HepG2 (cell line): ENCODE data around the gene SLC4A9. TPM values are rescaled to one million over a fixed set of nuclear protein-coding genes. Genes with fewer than 3 reads are reported as not detected.
A peak's percentile ranks its signal among the peaks of the same experiment; 100 is the strongest.

ENCODE experiments used
- BCL6 ChIP-seq: IDR thresholded peaks from 2 replicates; pipeline ENCODE4 v1.6.1; 2016; ENCODE audit warnings: missing genetic modification reagents, missing compliant biosample characterization
- CBX1 ChIP-seq: IDR thresholded peaks from one replicate; pipeline ENCODE4 v1.6.1; 2016; ENCODE audit warnings: antibody characterized with exemption, low read depth
- CENPBD1 ChIP-seq: sonication (generic); formaldehyde crosslinking; IDR thresholded peaks from 2 replicates; pipeline ENCODE4 v1.8.0; 2022; ENCODE audit warnings: missing genetic modification reagents, low read depth, mild to moderate bottlenecking, borderline replicate concordance
- EEA1 ChIP-seq: sonication (generic); formaldehyde crosslinking; IDR thresholded peaks from 2 replicates; pipeline ENCODE4 v1.5.1; 2020; ENCODE audit warnings: mild to moderate bottlenecking, missing genetic modification reagents, borderline replicate concordance
- GFI1 ChIP-seq: sonication (generic); formaldehyde crosslinking; IDR thresholded peaks from 2 replicates; pipeline ENCODE4 v1.5.0; 2020; ENCODE audit warnings: missing genetic modification reagents, mild to moderate bottlenecking, borderline replicate concordance
- HES4 ChIP-seq: sonication (generic); formaldehyde crosslinking; IDR thresholded peaks from 2 replicates; pipeline ENCODE4 v1.9.0; 2021; ENCODE audit warnings: mild to moderate bottlenecking, missing genetic modification reagents, borderline replicate concordance
- HNRNPLL ChIP-seq: fragments of 200-400 bp; formaldehyde crosslinking; IDR thresholded peaks from 2 replicates; pipeline ENCODE4 v1.6.1; 2017; ENCODE audit warnings: mild to moderate bottlenecking, low read depth, low read length; ENCODE audit not compliant: poor library complexity, severe bottlenecking
- HNRNPUL1 ChIP-seq: fragments of 200-400 bp; formaldehyde crosslinking; IDR thresholded peaks from 2 replicates; pipeline ENCODE4 v1.6.1; 2017; ENCODE audit warnings: low read depth, mild to moderate bottlenecking, low read length, moderate library complexity
- MTA1 ChIP-seq: sonication (generic); formaldehyde crosslinking; IDR thresholded peaks from 2 replicates; pipeline ENCODE4 v1.4.0; 2020; ENCODE audit warnings: missing genetic modification reagents, mild to moderate bottlenecking, borderline replicate concordance
- MTF1 ChIP-seq: sonication (generic); formaldehyde crosslinking; IDR thresholded peaks from 2 replicates; pipeline ENCODE4 v1.5.0; 2020; ENCODE audit warnings: missing genetic modification reagents
- NBN ChIP-seq: fragments of 450-650 bp; conservative IDR thresholded peaks from 2 replicates; pipeline ENCODE4 v1.6.1; 2017
- PITX1 ChIP-seq: sonication (generic); formaldehyde crosslinking; IDR thresholded peaks from 2 replicates; pipeline ENCODE4 v1.5.1; 2020; ENCODE audit warnings: mild to moderate bottlenecking, missing genetic modification reagents
- RBAK ChIP-seq: sonication (generic); formaldehyde crosslinking; IDR thresholded peaks from 2 replicates; pipeline ENCODE4 v1.5.1; 2020; ENCODE audit warnings: mild to moderate bottlenecking, missing genetic modification reagents
- SMAD1 ChIP-seq: sonication (generic); formaldehyde crosslinking; IDR thresholded peaks from 2 replicates; pipeline ENCODE4 v1.4.0; 2020; ENCODE audit warnings: missing genetic modification reagents, low read depth, mild to moderate bottlenecking, borderline replicate concordance
- SMC3 ChIP-seq: IDR thresholded peaks from 2 replicates; pipeline ENCODE4 v1.6.1; 2011; ENCODE audit warnings: low read length, improper control_type of control experiment
- SOX5 ChIP-seq: IDR thresholded peaks from 2 replicates; pipeline ENCODE4 v1.6.1; 2016; ENCODE audit warnings: borderline replicate concordance
- STAG1 ChIP-seq: sonication (generic); formaldehyde crosslinking; IDR thresholded peaks from 2 replicates; pipeline ENCODE4 v1.4.0; 2020; ENCODE audit warnings: missing genetic modification reagents
- TARDBP ChIP-seq: sonication (generic); formaldehyde crosslinking; IDR thresholded peaks from 2 replicates; pipeline ENCODE4 v1.8.0; 2022; ENCODE audit warnings: mild to moderate bottlenecking, missing genetic modification reagents
- TBX2 ChIP-seq: sonication (generic); formaldehyde crosslinking; IDR thresholded peaks from 2 replicates; pipeline ENCODE4 v1.5.0; 2020; ENCODE audit warnings: missing genetic modification reagents, mild to moderate bottlenecking, borderline replicate concordance
- YEATS2 ChIP-seq: sonication (generic); formaldehyde crosslinking; IDR thresholded peaks from 2 replicates; pipeline ENCODE4 v1.4.0; 2020; ENCODE audit warnings: missing genetic modification reagents, borderline replicate concordance
- ZBTB4 ChIP-seq: sonication (generic); formaldehyde crosslinking; IDR thresholded peaks from 2 replicates; pipeline ENCODE4 v1.4.0; 2020; ENCODE audit warnings: missing genetic modification reagents, mild to moderate bottlenecking, borderline replicate concordance
- ZNF136 ChIP-seq: sonication (generic); formaldehyde crosslinking; IDR thresholded peaks from 2 replicates; pipeline ENCODE4 v1.8.1; 2022; ENCODE audit warnings: low read depth, mild to moderate bottlenecking, moderate library complexity, missing genetic modification reagents
- ZNF205 ChIP-seq: IDR thresholded peaks from 2 replicates; pipeline ENCODE4 v1.6.1; 2018; ENCODE audit warnings: missing biosample characterization, missing genetic modification reagents
- ZNF225 ChIP-seq: sonication (generic); formaldehyde crosslinking; IDR thresholded peaks from 2 replicates; pipeline ENCODE4 v1.4.0; 2020; ENCODE audit warnings: mild to moderate bottlenecking, missing genetic modification reagents
- ZNF264 ChIP-seq: sonication (generic); formaldehyde crosslinking; IDR thresholded peaks from 2 replicates; pipeline ENCODE4 v1.4.0; 2020; ENCODE audit warnings: missing genetic modification reagents
- ZNF335 ChIP-seq: sonication (generic); formaldehyde crosslinking; IDR thresholded peaks from 2 replicates; pipeline ENCODE4 v1.4.0; 2020; ENCODE audit warnings: missing genetic modification reagents
- ZNF34 ChIP-seq: sonication (generic); formaldehyde crosslinking; IDR thresholded peaks from 2 replicates; pipeline ENCODE4 v1.4.0; 2020; ENCODE audit warnings: mild to moderate bottlenecking, missing genetic modification reagents, borderline replicate concordance
- ZSCAN31 ChIP-seq: sonication (generic); formaldehyde crosslinking; IDR thresholded peaks from 2 replicates; pipeline ENCODE4 v1.5.0; 2020; ENCODE audit warnings: low read depth, mild to moderate bottlenecking, missing genetic modification reagents
- polyA plus RNA-seq, 8 experiments: library from polyadenylated mRNA; depleted of rRNA in 3 of 8; stranded (reverse) in 7 of 8; unstranded in 1 of 8; fragments of >200 nt; fragmentation: Illumina TruSeq in 4 of 8; extraction: Trizol in 4 of 8; gene quantifications; 2 replicates each; pipeline versions ENCODE4 v1.2.1 to v1.2.3, GENCODE V29; 2011 to 2016; ENCODE audit warnings: low read depth in 4 of 8, missing spikeins in 1 of 8, mixed read lengths in 1 of 8; ENCODE audit not compliant: insufficient read depth in 1 of 8
- total RNA-seq, 5 experiments: library from RNA; depleted of rRNA; stranded (reverse); fragments of >200 nt; fragmentation: Illumina TruSeq; extraction: Trizol; gene quantifications; 2 replicates each; pipeline ENCODE4 v1.2.3, GENCODE V29; 2016; ENCODE audit warnings: low read depth in 1 of 5

The SLC4A9 gene
- total and polyA plus RNA-seq, 2 of the 13 experiments (the other 11 are each of a cell fraction or from before 2014, with no cell fraction given), result not detected

- TF ChIP-seq CENPBD1 (CRISPR knock-in tag) (no peak), HNRNPLL (no peak), CBX1 (peak; percentile 31), BCL6 (CRISPR knock-in tag) (peak; percentile 64), ZNF264 (CRISPR knock-in tag) (0 out of 2 replicates have a peak, but pooled peaks have one; percentile 68), STAG1 (CRISPR knock-in tag) (peak; percentile 86), ZNF225 (peak; percentile 57; the same call in 1 of the 2 replicates), NBN (no peak), PITX1 (no peak; the same call in 1 of the 2 replicates), ZNF205 (CRISPR knock-in tag) (0 out of 2 replicates have a peak, but pooled peaks have one; percentile 65), TBX2 (CRISPR knock-in tag) (peak; percentile 71), TARDBP (CRISPR knock-in tag) (peak; percentile 65), SMC3 (peak; percentile 13; the same call in 1 of the 2 replicates), RBAK (CRISPR knock-in tag) (no peak), SMAD1 (CRISPR knock-in tag) (0 out of 2 replicates have a peak, but pooled peaks have one; percentile 59), ZSCAN31 (CRISPR knock-in tag) (peak; percentile 60; the same call in 1 of the 2 replicates), ZNF136 (CRISPR knock-in tag) (no peak), MTA1 (CRISPR knock-in tag) (peak; percentile 76; the same call in 1 of the 2 replicates), SOX5 (peak; percentile 40; the same call in 1 of the 2 replicates), EEA1 (CRISPR knock-in tag) (peak; percentile 77; the same call in 1 of the 2 replicates), HNRNPUL1 (no peak), HES4 (peak; percentile 57; the same call in 1 of the 2 replicates), ZNF335 (CRISPR knock-in tag) (peak; percentile 56; the same call in 1 of the 2 replicates), GFI1 (CRISPR knock-in tag) (no peak), MTF1 (CRISPR knock-in tag) (no peak), ZNF34 (CRISPR knock-in tag) (0 out of 2 replicates have a peak, but pooled peaks have one; percentile 52), ZBTB4 (CRISPR knock-in tag) (no peak), YEATS2 (CRISPR knock-in tag) (peak; percentile 62; the same call in 1 of the 2 replicates)
Observed at GRCh38 chr5:140362875-140363630, 3.1 kb downstream of the SLC4A9 start (continued).
